GM19025 (cell line): ENCODE results near the gene MAP4K5.

Source experiments
- ATAC-seq: cut with Tn5 transposase; IDR thresholded peaks from one replicate; pipeline ENCODE4 v1.9.1; 2021; ENCODE audit warnings: mild to moderate bottlenecking, low read depth, moderate library complexity; ENCODE audit not compliant: unreplicated experiment

The MAP4K5 gene

DNA sequence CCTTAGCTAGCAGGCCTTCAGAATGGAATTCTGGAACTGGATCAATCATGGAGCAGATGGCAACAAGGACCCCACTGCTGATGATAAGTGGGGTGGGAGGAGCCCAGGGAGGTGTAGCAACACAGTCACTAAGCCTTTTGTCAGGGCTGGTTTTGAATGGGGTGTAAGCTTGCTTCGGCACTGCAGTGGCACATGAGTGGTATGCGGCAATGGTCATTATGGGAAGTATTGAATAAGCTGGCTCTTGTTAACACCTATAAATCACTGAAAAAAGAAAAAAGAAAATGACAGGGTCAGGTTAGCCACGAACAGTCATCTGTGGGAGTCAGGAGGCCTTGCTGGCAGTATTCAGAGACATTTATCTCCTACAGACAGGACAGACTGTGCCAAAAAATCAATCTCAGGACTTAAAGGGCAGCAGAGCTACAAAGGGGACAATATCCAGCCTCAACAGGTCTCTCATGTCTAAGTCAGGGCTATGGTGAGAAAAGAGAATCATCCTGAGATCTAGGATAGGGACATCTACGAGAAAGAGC is 154.8 kb downstream of the MAP4K5 start:
- no peak for ATAC-seq

DNA sequence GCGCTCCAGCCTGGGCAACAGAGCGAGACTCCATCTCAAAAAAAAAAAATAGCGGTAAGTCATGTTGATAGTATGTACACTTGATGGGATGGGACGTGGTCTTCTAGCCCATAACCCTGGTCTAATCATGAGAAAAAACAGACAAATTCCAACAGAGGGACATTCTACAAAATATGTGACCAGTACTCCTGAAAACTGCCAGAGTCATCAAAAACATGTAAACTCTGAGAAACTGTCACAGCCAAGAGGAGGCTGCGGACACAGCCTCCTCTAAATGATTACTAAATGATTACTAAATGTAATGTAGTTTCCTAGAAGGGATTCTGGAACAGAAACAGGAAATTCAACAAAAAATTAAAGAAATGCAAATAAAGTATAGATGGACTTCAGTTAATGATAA is 156.6 kb downstream of the MAP4K5 start:
- no peak for ATAC-seq

DNA sequence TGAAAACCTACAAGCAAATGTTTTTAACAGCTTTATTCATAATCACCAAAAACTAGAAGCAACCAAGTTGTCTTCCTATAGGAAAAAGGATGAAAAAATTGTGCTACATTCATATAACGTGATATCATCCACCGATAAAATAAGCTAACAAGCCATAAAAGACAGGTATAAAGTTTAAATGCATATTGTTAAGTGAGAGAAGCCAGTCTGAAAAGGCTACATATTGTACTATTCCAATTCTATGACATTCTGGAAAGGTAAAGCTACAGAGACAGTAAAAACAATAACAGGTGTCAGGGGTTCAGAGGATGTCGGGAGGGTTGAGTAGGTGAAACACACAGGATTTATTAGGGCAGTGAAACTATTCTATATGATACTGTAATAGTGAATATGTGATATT is 158.4 kb downstream of the MAP4K5 start:
- ATAC-seq, result no peak

DNA sequence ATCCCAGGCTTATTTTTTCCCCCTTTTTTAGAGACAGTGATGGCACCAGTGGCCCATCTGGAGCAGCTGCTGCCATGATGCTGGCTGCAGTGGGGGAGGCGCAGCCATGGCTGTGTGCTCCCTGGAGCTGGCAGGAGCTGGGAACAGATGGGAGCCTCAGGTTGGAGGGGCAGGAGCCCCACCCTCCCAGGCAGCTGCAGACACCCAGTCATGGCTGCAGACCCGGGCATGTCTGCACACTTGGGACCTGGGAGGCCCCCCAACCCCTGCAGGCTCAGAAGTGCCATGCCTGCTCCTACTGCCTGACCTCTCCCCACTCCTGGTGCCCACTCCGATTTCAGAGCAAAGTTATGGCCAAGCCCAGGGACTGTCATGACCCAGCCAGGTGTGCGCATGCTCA is 160.8 kb downstream of the MAP4K5 start:
- no peak for ATAC-seq
